Vagina (tissue), 2 donors: ENCODE data around the gene HRH1. TPM values are rescaled to one million over a fixed set of nuclear protein-coding genes. Genes with fewer than 3 reads are reported as not detected.
A peak's percentile ranks its signal among the peaks of the same experiment; 100 is the strongest.

Experiments
- DNase-seq, 2 donors: peaks; one replicate each; pipeline ENCODE4 v3.0.0-alpha.2; 2017; ENCODE audit errors: extremely low spot score in 2 of 2
- H3K27ac ChIP-seq: fragments of 200-600 bp; sonication (generic); one replicate; pipeline ENCODE4 v1.5.1; 2019
- H3K27me3 ChIP-seq: fragments of 200-600 bp; sonication (generic); one replicate; pipeline ENCODE4 v1.5.1; 2019
- H3K36me3 ChIP-seq, 2 donors: fragments of 200-600 bp; sonication (generic); one replicate each; pipeline ENCODE4 v1.5.1; 2017 to 2019
- H3K4me1 ChIP-seq: fragments of 200-600 bp; sonication (generic); one replicate; pipeline ENCODE4 v1.5.1; 2019
- H3K4me3 ChIP-seq, 2 donors: fragments of 200-600 bp; sonication (generic); 1 replicate in 1 of 2; 2 replicates in 1 of 2; pipeline ENCODE4 v1.5.1; 2016 to 2019
- H3K9me3 ChIP-seq: fragments of 200-600 bp; sonication (generic); one replicate; pipeline ENCODE4 v1.5.1; 2019
- POLR2A ChIP-seq, 2 donors: fragments of 450-650 bp; IDR thresholded peaks; one replicate each; pipeline ENCODE4 v1.6.1; 2017; ENCODE audit warnings: antibody characterized with exemption in 2 of 2, mild to moderate bottlenecking in 2 of 2, moderate library complexity in 2 of 2
- POLR2AphosphoS5 ChIP-seq, 2 donors: sonication (generic); formaldehyde crosslinking; IDR thresholded peaks; one replicate each; pipeline ENCODE4 v1.9.0; 2017; ENCODE audit warnings: antibody characterized with exemption in 2 of 2, mild to moderate bottlenecking in 2 of 2, low read depth in 1 of 2; ENCODE audit not compliant: insufficient read depth in 1 of 2
- intact Hi-C: fragments of 100-400 bp; cut with DNase I; formaldehyde crosslinking; loops from one replicate; pipeline ENCODE4 v1.15.1; 2023
- total RNA-seq: library from RNA; depleted of rRNA; stranded (reverse); fragments of >200 nt; gene quantifications from one replicate; pipeline ENCODE4 v1.2.3, GENCODE V29; 2016
- TF ChIP-seq, protein P1 (sequence below), 3 experiments: fragments of 450-650 bp in 2 of 3; fragments of 200-600 bp in 1 of 3; sonication (generic) in 1 of 3; IDR thresholded peaks; one replicate each; pipeline ENCODE4 v1.5.1; 2017 to 2019; ENCODE audit warnings: antibody characterized with exemption in 3 of 3, mild to moderate bottlenecking in 2 of 3, moderate library complexity in 2 of 3

Gene HRH1
- total RNA-seq, 1 donor from 2014 or later, result 9.3 TPM

DNA sequence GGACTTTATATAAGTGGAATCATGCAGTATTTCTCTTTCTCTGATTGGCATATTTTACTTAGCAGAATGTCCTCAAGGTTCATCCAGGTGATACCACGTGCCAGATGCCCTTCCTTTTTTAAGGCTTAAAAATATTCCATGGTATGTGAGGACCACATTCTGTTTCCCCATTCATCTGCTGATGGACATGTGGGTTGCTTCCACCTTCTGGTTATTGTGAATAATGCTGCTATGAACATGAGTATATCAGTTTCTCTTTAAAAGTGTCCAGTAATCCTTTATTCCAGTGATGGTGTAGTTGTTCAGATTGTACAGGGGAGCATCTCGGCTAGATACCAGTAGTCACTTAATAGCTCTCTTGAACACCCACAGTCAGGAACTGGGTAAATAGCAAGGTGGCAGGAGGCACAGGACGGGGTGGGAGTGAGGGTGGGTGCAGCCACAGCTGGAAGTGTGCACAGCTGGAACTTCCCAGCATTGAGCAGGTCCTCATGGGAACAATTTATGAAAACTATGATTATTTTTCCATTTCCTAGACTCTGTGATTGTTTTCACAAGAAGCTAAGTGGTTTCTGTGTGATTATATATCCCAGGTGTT is 67.6 kb downstream of the HRH1 start:
- Histone ChIP-seq H3K36me3 (no peaks in the 10 kb centered on the region), H3K9me3 (no peaks in the 10 kb centered on the region), H3K4me1 (peaks cover 17% of the 10 kb centered on the region), H3K27me3 (no peaks in the 10 kb centered on the region), H3K4me3 (no peak overlapping the region), H3K27ac (no peak overlapping the region)
- DNase-seq, result no peak
- intact Hi-C loops, result no loop called here
- TF ChIP-seq POLR2A (IDR thresholded peaks at IDR 0.05) (no peak), POLR2AphosphoS5 (IDR thresholded peaks at IDR 0.05; ENCODE audit: insufficient read depth in 1 of 2, low read depth in 1 of 2) (no peak)

DNA sequence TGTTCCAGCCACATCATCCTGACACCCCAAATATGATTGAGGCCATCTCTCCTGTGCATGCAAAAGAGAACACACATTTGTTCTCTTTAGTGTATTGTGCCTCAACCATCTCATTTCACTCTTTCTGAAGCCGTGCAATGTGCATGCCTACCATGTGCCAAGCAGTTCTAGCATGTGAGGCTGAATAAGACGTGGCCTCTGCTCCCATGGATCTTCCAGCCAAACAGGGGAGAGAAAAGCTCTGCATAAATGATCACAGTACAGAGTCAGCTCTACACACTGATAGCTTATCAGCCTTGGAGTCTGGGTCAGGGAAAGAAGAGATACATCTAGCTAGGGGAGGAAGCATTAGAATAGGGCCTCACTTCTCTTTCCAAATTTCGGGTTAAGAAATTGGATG is 69.7 kb downstream of the HRH1 start:
- TF ChIP-seq POLR2A (IDR thresholded peaks at IDR 0.05) (no peak), POLR2AphosphoS5 (IDR thresholded peaks at IDR 0.05; ENCODE audit: insufficient read depth in 1 of 2, low read depth in 1 of 2) (no peak)
- TF ChIP-seq, protein P1, sequence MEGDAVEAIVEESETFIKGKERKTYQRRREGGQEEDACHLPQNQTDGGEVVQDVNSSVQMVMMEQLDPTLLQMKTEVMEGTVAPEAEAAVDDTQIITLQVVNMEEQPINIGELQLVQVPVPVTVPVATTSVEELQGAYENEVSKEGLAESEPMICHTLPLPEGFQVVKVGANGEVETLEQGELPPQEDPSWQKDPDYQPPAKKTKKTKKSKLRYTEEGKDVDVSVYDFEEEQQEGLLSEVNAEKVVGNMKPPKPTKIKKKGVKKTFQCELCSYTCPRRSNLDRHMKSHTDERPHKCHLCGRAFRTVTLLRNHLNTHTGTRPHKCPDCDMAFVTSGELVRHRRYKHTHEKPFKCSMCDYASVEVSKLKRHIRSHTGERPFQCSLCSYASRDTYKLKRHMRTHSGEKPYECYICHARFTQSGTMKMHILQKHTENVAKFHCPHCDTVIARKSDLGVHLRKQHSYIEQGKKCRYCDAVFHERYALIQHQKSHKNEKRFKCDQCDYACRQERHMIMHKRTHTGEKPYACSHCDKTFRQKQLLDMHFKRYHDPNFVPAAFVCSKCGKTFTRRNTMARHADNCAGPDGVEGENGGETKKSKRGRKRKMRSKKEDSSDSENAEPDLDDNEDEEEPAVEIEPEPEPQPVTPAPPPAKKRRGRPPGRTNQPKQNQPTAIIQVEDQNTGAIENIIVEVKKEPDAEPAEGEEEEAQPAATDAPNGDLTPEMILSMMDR (IDR thresholded peaks at IDR 0.05), result no peak
- H3K27ac ChIP-seq, result no peak overlapping the region
- no peaks in the 10 kb centered on the region for H3K9me3 ChIP-seq
- H3K36me3 ChIP-seq, result no peaks in the 10 kb centered on the region
- no peak overlapping the region for H3K4me3 ChIP-seq
- peaks cover 17% of the 10 kb centered on the region for H3K4me1 ChIP-seq
- intact Hi-C loops, result no loop called here
- no peak for DNase-seq
- H3K27me3 ChIP-seq, result no peaks in the 10 kb centered on the region

- DNase-seq, result no peak
- intact Hi-C loops, result no loop called here
- Histone ChIP-seq H3K36me3 (no peaks in the 10 kb centered on the region), H3K4me3 (peak overlapping the region in 1 of 2 donors; percentile 18), H3K27me3 (no peaks in the 10 kb centered on the region), H3K9me3 (no peaks in the 10 kb centered on the region), H3K4me1 (peaks cover 17% of the 10 kb centered on the region), H3K27ac (peak overlapping the region; percentile 78)
- TF ChIP-seq POLR2A (IDR thresholded peaks at IDR 0.05) (no peak), POLR2AphosphoS5 (IDR thresholded peaks at IDR 0.05; ENCODE audit: insufficient read depth in 1 of 2, low read depth in 1 of 2) (no peak)
- TF ChIP-seq, protein P1 (IDR thresholded peaks at IDR 0.05), result no peak
These were observed 70.6 kb downstream of the HRH1 start for GRCh38 chr3:11224870-11225229.

- H3K4me3 ChIP-seq, result no peak overlapping the region
- peaks cover 17% of the 10 kb centered on the region for H3K4me1 ChIP-seq
- H3K9me3 ChIP-seq, result no peaks in the 10 kb centered on the region
- intact Hi-C loops, result no loop called here
- H3K36me3 ChIP-seq, result no peaks in the 10 kb centered on the region
- H3K27me3 ChIP-seq, result no peaks in the 10 kb centered on the region
- TF ChIP-seq, protein P1 (IDR thresholded peaks at IDR 0.05), result no peak
- TF ChIP-seq POLR2A (IDR thresholded peaks at IDR 0.05) (no peak), POLR2AphosphoS5 (IDR thresholded peaks at IDR 0.05; ENCODE audit: insufficient read depth in 1 of 2, low read depth in 1 of 2) (no peak)
- no peak for DNase-seq
- peak overlapping the region; percentile 78 for H3K27ac ChIP-seq
These were observed 71.7 kb downstream of the HRH1 start for GRCh38 chr3:11226042-11226370.

- Histone ChIP-seq H3K27ac (no peak overlapping the region), H3K4me1 (peaks cover 17% of the 10 kb centered on the region), H3K27me3 (no peaks in the 10 kb centered on the region), H3K9me3 (no peaks in the 10 kb centered on the region), H3K36me3 (no peaks in the 10 kb centered on the region), H3K4me3 (no peak overlapping the region)
- intact Hi-C loops, result no loop called here
- DNase-seq, result no peak
- no peak for TF ChIP-seq POLR2AphosphoS5 (IDR thresholded peaks at IDR 0.05; ENCODE audit: insufficient read depth in 1 of 2, low read depth in 1 of 2)
- TF ChIP-seq POLR2A (IDR thresholded peaks at IDR 0.05), result no peak
- TF ChIP-seq, protein P1 (IDR thresholded peaks at IDR 0.05), result no peak
These were observed 73.7 kb downstream of the HRH1 start for GRCh38 chr3:11228041-11228440.
